Prostate gland (tissue), 2 donors: ENCODE data around the gene AFAP1. TPM values are rescaled to one million over a fixed set of nuclear protein-coding genes. Genes with fewer than 3 reads are reported as not detected.

Source experiments
- DNase-seq: peaks from one replicate; pipeline ENCODE4 v3.0.0-alpha.2; 2019; ENCODE audit warnings: low spot score
- H3K27ac ChIP-seq, 2 donors: fragments of 200-600 bp; sonication (generic); 2 replicates each; pipeline ENCODE4 v1.5.1; 2017 to 2019
- H3K27me3 ChIP-seq: fragments of 200-600 bp; sonication (generic); replicated peaks from 2 replicates; pipeline ENCODE4 v1.5.1; 2019; ENCODE audit not compliant: insufficient read depth
- H3K36me3 ChIP-seq, 2 donors: fragments of 200-600 bp; sonication (generic); 1 replicate in 1 of 2; 2 replicates in 1 of 2; pipeline versions ENCODE4 v1.5.1 to v1.8.1; 2017 to 2019
- H3K4me1 ChIP-seq: fragments of 200-600 bp; sonication (generic); replicated peaks from 2 replicates; pipeline ENCODE4 v1.5.1; 2019
- H3K4me3 ChIP-seq, 2 donors: fragments of 200-600 bp; sonication (generic); 2 replicates each; pipeline ENCODE4 v1.5.1; 2017 to 2019
- H3K9me3 ChIP-seq: fragments of 200-600 bp; sonication (generic); 2 replicates; pipeline ENCODE4 v1.5.1; 2017
- CTCF ChIP-seq, 4 experiments: fragments of 200-600 bp in 2 of 4; fragments of 450-650 bp in 2 of 4; sonication (generic) in 2 of 4; IDR thresholded peaks; 1 replicate in 3 of 4; 2 replicates in 1 of 4; pipeline ENCODE4 v1.5.1; 2016 to 2019; ENCODE audit warnings: antibody characterized with exemption in 4 of 4, mild to moderate bottlenecking in 2 of 4, moderate library complexity in 2 of 4
- POLR2A ChIP-seq: fragments of 450-650 bp; IDR thresholded peaks from one replicate; pipeline ENCODE4 v1.6.1; 2016; ENCODE audit warnings: antibody characterized with exemption, mild to moderate bottlenecking
- POLR2AphosphoS5 ChIP-seq: sonication (generic); formaldehyde crosslinking; IDR thresholded peaks from one replicate; pipeline ENCODE4 v1.6.1; 2017; ENCODE audit warnings: antibody characterized with exemption
- WGBS: methylation state at CpG from one replicate; pipeline ENCODE4 v1.1.5; 2018; 5-methylcytosine and 5-hydroxymethylcytosine counted together
- intact Hi-C: fragments of 100-400 bp; cut with DNase I; formaldehyde crosslinking; loops from one replicate; pipeline ENCODE4 v1.14.2; 2022
- total RNA-seq, 2 donors: library from RNA; depleted of rRNA; stranded (reverse); fragments of >200 nt; gene quantifications; one replicate each; pipeline ENCODE4 v1.1.0, GENCODE V29; 2016

Gene AFAP1
- total RNA-seq, 2 donors from 2014 or later = 17.5 to 19.8 TPM

- Histone ChIP-seq H3K9me3 (no peaks in the 10 kb centered on the region), H3K4me1 (peaks cover 7% of the 10 kb centered on the region), H3K36me3 (no peaks in the 10 kb centered on the region), H3K4me3 (no peak overlapping the region), H3K27me3 (no peaks in the 10 kb centered on the region), H3K27ac (no peak overlapping the region)
- DNase-seq = no peak
- TF ChIP-seq POLR2A = no peak
- peak; percentile 42 to 65 (median 55) for TF ChIP-seq CTCF (IDR thresholded peaks at IDR 0.05)
- intact Hi-C loops = loop anchor here (2.0 to 5.0 kb wide), 3 partner anchors 41 to 226 kb away; no protein-coding TSS in a partner anchor
- WGBS = 48% methylated on average over 12 of the region's 12 CpGs
Observed at GRCh38 chr4:7761720-7762119, 177.9 kb downstream of the AFAP1 start.

GRCh38 chr4:7761312-7761711 lies 178.3 kb downstream of the AFAP1 start:
- TF ChIP-seq POLR2AphosphoS5 = no peak
- no peak for TF ChIP-seq POLR2A
- TF ChIP-seq CTCF (IDR thresholded peaks at IDR 0.05) = no peak
- H3K27ac ChIP-seq = no peak overlapping the region
- no peaks in the 10 kb centered on the region for H3K36me3 ChIP-seq
- 96% methylated on average over 10 of the region's 11 CpGs for WGBS
- no peaks in the 10 kb centered on the region for H3K27me3 ChIP-seq
- no peak overlapping the region for H3K4me3 ChIP-seq
- no peaks in the 10 kb centered on the region for H3K9me3 ChIP-seq
- intact Hi-C loops = loop anchor here (2.0 to 5.0 kb wide), 3 partner anchors 41 to 226 kb away; no protein-coding TSS in a partner anchor
- DNase-seq = no peak
- peaks cover 7% of the 10 kb centered on the region for H3K4me1 ChIP-seq

DNA sequence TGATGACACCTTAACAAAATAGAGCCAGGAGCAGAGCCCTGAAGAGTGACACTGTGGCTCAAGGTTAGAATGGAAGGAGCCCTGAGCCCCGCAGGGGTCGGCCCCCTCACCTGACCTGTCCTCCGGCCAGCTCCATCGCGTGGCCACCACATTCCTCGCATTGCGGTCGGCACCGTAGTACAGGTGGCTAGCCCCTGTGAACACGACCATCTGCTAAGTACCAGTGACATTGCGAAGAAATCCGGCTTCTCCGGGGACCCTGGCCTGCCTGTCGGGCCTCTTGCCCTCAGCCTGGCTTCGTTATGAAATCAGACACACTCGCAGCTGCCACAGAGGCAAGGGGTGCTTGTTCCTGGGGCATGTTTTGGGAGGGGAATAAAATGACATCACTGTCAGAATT lies 179.0 kb downstream of the AFAP1 start:
- Histone ChIP-seq H3K4me3 (no peak overlapping the region), H3K36me3 (no peaks in the 10 kb centered on the region), H3K27me3 (no peaks in the 10 kb centered on the region), H3K27ac (no peak overlapping the region), H3K4me1 (peaks cover 7% of the 10 kb centered on the region), H3K9me3 (no peaks in the 10 kb centered on the region)
- no peak for TF ChIP-seq CTCF (IDR thresholded peaks at IDR 0.05)
- TF ChIP-seq POLR2A = no peak
- no peak for TF ChIP-seq POLR2AphosphoS5
- intact Hi-C loops = loop anchor here (2.0 to 5.0 kb wide), 3 partner anchors 42 to 227 kb away; no protein-coding TSS in a partner anchor
- DNase-seq = no peak
- 91% methylated on average over 16 of the region's 16 CpGs for WGBS

DNA sequence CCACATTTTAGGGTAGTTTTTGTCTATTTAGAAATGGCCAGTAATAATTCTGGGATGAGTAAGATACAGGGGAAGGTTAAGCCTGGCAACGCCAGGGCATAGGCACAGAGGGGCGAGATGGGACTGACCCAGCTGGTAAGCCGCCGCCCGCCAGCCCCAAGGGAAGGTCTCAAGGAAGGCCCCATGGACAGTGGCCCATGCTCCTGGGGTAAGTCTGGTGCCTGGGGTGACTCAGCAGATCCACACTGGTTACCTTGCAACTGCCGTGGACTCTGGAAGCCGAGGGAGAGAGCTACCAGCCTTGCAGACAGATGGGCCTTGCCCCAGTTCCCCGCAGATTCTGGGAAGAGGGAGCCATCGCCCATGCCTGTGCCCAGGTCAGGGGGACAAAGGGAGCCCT lies 179.4 kb downstream of the AFAP1 start:
- Histone ChIP-seq H3K4me3 (no peak overlapping the region), H3K9me3 (no peaks in the 10 kb centered on the region), H3K27ac (no peak overlapping the region), H3K4me1 (peaks cover 7% of the 10 kb centered on the region), H3K36me3 (no peaks in the 10 kb centered on the region), H3K27me3 (no peaks in the 10 kb centered on the region)
- intact Hi-C loops = loop anchor here (2.0 to 5.0 kb wide), 3 partner anchors 43 to 227 kb away; no protein-coding TSS in a partner anchor
- no peak for DNase-seq
- TF ChIP-seq POLR2AphosphoS5 (no peak), CTCF (IDR thresholded peaks at IDR 0.05) (no peak), POLR2A (no peak)
- 92% methylated on average over 8 of the region's 9 CpGs for WGBS

GRCh38 chr4:7759635-7760034 lies 180.0 kb downstream of the AFAP1 start:
- Histone ChIP-seq H3K9me3 (no peaks in the 10 kb centered on the region), H3K27ac (no peak overlapping the region), H3K36me3 (no peaks in the 10 kb centered on the region), H3K27me3 (no peaks in the 10 kb centered on the region), H3K4me3 (no peak overlapping the region), H3K4me1 (peaks cover 7% of the 10 kb centered on the region)
- no peak for DNase-seq
- no peak for TF ChIP-seq POLR2A
- 90% methylated on average over 7 of the region's 7 CpGs for WGBS
- intact Hi-C loops = loop anchor here (2.0 to 5.0 kb wide), 3 partner anchors 43 to 228 kb away; no protein-coding TSS in a partner anchor
